Measurements from ENCODE around the gene MEMO1.
"Not testable (repeated sequence)": the region's sequence is repeated elsewhere in the genome, so short reads cannot be mapped to it uniquely, and the experiment has no call there.

MEMO1 gene

DNA sequence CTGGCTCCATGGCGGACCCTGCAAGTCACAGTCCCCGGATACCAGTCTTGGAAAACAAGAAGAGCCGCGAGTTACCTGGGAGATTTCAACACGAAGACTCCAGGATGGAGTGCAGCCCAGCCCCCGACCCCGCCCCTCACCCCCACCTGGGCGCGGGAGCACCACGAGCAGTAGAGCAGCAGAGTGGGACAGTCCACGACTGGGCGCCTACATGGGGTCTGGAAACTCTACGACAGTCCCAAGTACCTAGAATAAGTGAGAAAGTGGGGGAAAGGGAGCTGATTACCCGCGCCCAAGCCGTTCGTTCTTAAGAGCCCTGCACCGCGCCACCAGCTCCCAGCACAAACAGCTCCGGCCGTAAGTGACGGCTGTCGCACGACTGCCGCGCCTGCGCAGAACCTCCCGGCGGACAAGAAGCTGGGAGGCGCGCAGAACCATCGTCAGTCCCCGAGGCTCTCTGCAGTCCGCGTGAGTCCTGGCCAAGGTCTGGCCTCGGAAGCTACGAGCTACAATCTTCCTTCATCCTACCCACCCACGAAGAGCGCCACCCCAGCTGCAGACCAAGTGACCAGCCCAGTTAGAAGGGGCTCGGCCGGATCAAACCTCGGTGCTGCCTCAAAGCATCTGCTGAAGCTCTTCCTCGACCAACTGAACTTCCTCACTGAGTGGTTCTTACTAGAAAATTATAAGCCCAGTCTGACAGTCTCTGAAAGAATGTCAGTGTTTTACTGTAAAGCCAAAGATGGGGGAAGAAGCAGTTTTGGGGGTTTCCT lies 28.8 kb upstream of the MEMO1 start, which contains the start of gene DPY30:
TSS of gene DPY30 (minus strand) at position 359 of the 773 bp plus-strand sequence. CDS start at position 10, 349 bp downstream.
- peak within 1 kb of the TSS; percentile 93 for H3K4me3 ChIP-seq (ENCODE audit: low read depth, low read length)
- peak within 1 kb of the TSS; percentile 59 for H3K27ac ChIP-seq
- no peaks in the 10 kb centered on the region for H3K27me3 ChIP-seq (replicated peaks)
- H3K36me3 ChIP-seq (replicated peaks): no peaks in the 10 kb centered on the region
- in situ Hi-C loops (cut with HindIII; ENCODE audit: low pct_ligation_motif_present, low sequenced_read_pairs): no loop called here
- TF ChIP-seq, protein P1, sequence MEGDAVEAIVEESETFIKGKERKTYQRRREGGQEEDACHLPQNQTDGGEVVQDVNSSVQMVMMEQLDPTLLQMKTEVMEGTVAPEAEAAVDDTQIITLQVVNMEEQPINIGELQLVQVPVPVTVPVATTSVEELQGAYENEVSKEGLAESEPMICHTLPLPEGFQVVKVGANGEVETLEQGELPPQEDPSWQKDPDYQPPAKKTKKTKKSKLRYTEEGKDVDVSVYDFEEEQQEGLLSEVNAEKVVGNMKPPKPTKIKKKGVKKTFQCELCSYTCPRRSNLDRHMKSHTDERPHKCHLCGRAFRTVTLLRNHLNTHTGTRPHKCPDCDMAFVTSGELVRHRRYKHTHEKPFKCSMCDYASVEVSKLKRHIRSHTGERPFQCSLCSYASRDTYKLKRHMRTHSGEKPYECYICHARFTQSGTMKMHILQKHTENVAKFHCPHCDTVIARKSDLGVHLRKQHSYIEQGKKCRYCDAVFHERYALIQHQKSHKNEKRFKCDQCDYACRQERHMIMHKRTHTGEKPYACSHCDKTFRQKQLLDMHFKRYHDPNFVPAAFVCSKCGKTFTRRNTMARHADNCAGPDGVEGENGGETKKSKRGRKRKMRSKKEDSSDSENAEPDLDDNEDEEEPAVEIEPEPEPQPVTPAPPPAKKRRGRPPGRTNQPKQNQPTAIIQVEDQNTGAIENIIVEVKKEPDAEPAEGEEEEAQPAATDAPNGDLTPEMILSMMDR (IDR thresholded peaks at IDR 0.05; ENCODE audit: low read depth, low read length, missing control alignments): no peak
- DNase-seq: peak; percentile 88

DNA sequence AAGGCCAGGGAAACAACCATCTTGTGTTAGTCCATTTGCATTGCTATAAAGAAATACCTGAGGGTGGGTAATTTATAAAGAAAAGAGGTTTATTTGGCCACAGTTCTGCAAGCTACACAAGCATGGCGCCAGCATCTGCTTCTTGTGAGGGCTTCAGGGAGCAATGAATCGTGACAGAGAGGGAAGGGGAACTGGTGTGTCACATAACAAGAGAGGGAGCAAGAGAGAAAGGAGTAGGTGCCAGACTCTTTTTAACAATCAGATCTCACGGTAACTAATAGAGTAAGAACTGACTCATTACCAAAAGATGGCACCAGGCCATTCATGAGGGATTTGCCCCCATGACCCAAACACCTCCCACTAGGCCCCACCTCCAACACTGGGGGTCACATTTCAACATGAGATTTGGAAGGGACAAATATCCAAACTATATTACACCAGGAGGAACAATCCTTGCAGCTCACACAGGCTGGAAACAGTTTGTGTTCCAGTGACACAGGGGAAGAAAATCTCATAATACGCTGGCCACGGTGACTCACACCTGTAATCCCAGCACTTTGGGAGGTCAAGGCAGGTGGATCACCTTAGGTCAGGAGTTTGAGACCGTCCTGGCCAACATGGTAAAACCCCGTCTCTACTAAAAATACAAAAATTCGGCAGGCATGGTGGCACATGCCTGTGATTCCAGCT lies 23.5 kb upstream of the MEMO1 start:
- H3K36me3 ChIP-seq (replicated peaks); DNase-seq; H3K27ac ChIP-seq; H3K27me3 ChIP-seq (replicated peaks); in situ Hi-C loops (cut with HindIII; ENCODE audit: low pct_ligation_motif_present, low sequenced_read_pairs); H3K4me3 ChIP-seq (ENCODE audit: low read depth, low read length): not testable (repeated sequence)

DNA sequence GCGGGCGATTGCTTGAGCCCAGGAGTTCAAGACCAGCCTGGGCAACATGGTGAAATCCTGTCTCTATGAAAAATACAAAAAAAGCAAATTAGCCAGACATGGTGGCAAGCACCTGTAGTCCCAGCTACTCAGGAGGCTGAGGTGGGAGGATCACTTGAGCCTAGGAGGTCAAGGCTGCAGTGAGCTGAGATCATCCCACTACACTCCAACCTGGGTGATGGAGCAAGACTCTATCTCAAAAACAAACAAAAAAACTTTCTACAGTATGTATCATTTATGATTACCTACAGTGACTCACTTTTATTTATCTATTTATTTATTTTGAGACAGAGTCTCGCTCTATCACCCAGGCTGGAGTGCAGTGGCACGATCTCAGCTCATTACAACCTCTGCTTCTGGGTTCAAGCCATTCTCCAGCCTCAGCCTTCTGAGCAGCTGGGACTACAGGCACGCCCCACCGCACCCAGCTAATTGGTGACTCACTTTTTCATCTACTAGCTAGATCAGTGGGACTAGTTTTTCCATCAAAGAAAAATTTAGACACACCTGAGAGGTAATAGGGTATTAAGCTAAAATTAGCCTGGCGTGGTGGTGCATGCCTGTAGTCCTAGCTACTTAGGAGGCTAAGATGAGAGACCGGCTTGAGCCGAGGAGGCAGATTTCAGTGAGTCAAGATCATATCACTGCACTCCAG lies 8.1 kb upstream of the MEMO1 start:
- H3K4me3 ChIP-seq (ENCODE audit: low read depth, low read length); in situ Hi-C loops (cut with HindIII; ENCODE audit: low pct_ligation_motif_present, low sequenced_read_pairs); H3K27me3 ChIP-seq (replicated peaks); H3K27ac ChIP-seq; DNase-seq: not testable (repeated sequence)
- peaks cover 11% of the 10 kb centered on the region for H3K36me3 ChIP-seq (replicated peaks)

DNA sequence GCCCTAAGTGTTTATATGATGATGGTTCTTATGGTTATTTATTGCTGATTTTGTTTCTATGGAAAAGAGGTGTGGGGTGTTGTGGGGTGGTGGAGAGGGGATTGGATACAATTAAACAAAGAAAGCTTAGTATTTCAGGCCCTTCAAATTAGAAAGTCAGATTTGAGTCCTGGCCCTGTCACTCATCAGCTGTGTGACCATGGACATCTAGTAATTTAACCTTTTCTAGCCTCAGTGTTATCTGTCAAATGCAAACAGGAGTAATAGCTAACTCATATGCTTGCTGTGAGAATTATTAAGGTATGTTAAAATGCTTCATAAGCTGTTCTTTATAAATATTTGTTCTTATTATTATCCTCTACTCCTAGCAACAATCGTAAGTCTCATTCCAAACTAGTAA lies 2.1 kb upstream of the MEMO1 start:
- H3K36me3 ChIP-seq (replicated peaks): no peaks in the 10 kb centered on the region
- TF ChIP-seq, protein P1 (IDR thresholded peaks at IDR 0.05; ENCODE audit: low read depth, low read length, missing control alignments): no peak
- in situ Hi-C loops (cut with HindIII; ENCODE audit: low pct_ligation_motif_present, low sequenced_read_pairs): no loop called here

DNA sequence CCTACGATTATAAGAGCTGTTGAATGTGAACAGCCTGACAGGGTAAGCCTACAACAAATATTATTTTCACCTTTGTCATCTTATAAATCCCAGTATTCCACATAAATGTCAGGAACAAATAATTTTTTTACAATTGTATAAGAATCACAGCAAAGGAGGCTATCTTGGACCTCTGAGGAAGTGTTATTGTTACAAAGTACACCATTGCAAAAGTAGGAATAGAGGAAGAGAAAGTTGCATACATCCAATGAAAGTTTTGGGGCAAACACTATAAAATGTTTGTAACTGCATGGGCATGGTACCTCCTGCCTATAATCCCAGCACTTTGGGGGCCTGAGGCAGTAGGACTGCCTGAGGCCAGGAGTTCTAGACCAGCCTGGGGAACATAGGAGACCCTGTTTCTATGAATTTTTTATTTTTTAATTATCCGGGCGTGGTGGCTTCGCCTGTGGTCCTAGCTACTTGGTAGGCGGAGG lies 715 bp upstream of the MEMO1 start:
- H3K4me3 ChIP-seq (ENCODE audit: low read depth, low read length): peak overlapping the region; percentile 71
- no peak for DNase-seq
- no peaks in the 10 kb centered on the region for H3K27me3 ChIP-seq (replicated peaks)
- H3K36me3 ChIP-seq (replicated peaks): no peaks in the 10 kb centered on the region
- in situ Hi-C loops (cut with HindIII; ENCODE audit: low pct_ligation_motif_present, low sequenced_read_pairs): no loop called here
- peak overlapping the region; percentile 79 for H3K27ac ChIP-seq
- TF ChIP-seq, protein P1 (IDR thresholded peaks at IDR 0.05; ENCODE audit: low read depth, low read length, missing control alignments): no peak

More for the DNA sequence above, 2.1 kb upstream of the MEMO1 start:
- no peak for DNase-seq
- Histone ChIP-seq H3K4me3 (ENCODE audit: low read depth, low read length) (no peak overlapping the region), H3K27me3 (replicated peaks) (no peaks in the 10 kb centered on the region), H3K27ac (no peak overlapping the region)

DNA sequence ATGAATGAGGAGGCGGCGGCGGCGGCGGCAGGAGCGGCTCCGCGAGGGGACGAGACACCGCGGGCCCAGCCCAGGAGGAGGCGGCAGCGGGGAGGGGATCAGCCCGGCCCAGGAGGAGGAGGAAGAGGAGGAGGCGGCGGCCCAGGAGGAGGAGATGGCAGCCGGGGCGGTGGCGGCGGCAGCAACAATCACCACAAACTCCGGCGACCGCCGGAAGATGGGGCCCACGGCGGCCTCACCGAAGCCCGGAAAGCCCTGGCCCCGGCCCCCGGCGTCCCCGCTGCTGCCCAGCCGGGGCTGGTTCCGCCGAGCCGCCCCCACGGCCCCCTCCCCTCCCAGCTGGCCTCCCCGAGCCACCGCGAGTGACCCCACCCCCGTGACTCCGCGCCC lies 533 bp downstream of the MEMO1 start:
- in situ Hi-C loops (cut with HindIII; ENCODE audit: low pct_ligation_motif_present, low sequenced_read_pairs); H3K27me3 ChIP-seq (replicated peaks); H3K36me3 ChIP-seq (replicated peaks): not testable (repeated sequence)
- H3K4me3 ChIP-seq (ENCODE audit: low read depth, low read length): peak overlapping the region; percentile 44
- peak overlapping the region; percentile 79 for H3K27ac ChIP-seq
- DNase-seq: peak; percentile 46

Data from brain microvascular endothelial cell (primary cell).